Activated T-helper 9 cell treated with anti-CD3 and anti-CD28 coated beads, Interleukin-2, amount 50 U/mL, for 16 hours (primary cell): ENCODE results near the gene GALNT7.
A peak's percentile ranks its signal among the peaks of the same experiment; 100 is the strongest.

Source experiments
- DNase-seq: peaks from one replicate; pipeline ENCODE4 v3.0.0-alpha.2; 2020; ENCODE audit warnings: low read depth

GALNT7 gene

GRCh38 chr4:173301518-173302201, 133.0 kb downstream of the GALNT7 start:
- DNase-seq = no peak

- DNase-seq = no peak
These were observed 139.2 kb downstream of the GALNT7 start for GRCh38 chr4:173307778-173308177.

- DNase-seq = no peak
These were observed 142.8 kb downstream of the GALNT7 start for GRCh38 chr4:173311368-173311767.

DNA sequence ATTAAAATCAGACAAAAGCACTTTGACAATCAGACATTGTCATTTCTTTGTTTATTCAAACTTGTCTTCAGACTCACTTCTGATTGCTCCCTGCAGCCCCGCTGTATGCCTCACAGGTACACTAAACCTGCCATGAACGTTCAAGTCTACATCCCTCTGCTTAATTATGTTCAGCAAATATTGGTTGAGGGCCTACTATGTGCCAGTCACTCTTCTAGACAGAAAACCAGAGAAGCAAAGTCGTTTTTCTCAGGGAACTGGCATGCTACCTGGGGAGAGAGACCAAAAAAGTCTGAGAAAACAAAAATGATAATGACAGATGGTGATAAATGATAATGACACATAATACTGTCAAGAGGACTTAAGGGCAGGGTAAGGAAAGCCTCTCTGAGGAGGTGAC, 146.1 kb downstream of the GALNT7 start:
- no peak for DNase-seq

GRCh38 chr4:173316060-173316459, 147.4 kb downstream of the GALNT7 start:
- no peak for DNase-seq

DNA sequence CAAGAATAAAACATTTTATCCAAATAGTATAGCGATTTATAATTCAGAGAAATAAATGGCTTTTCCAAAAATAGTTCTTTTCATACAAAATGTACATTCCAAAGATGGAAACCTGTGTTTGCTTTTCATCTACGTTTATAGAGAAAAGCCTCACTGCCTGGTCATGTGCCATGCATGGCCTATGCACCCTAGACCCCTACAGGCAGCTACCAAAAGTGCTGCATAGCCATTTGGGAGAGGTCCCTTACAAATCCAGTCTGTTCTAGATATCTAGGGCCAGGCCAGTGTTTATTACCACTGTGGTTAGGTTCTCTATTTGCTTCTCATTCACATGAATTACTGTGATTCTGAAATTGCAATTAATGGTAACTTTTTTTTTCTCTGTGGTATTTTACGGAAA, 148.4 kb downstream of the GALNT7 start:
- DNase-seq = no peak

DNA sequence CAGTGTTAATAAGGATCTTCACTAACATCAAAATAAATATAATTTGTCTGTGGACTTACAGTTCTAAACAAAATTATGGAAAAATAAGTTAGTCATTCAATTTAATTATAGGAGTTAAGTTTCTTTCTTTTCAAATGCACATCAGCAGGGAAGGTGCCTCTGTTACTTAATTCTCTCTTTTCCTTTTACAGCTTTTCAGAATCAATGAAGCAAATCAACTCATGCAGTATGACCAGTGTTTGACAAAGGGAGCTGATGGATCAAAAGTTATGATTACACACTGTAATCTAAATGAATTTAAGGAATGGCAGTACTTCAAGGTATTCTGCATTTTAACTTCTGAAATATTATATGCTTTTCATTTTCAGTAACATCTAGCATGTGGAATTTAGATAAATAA, 149.6 kb downstream of the GALNT7 start:
- no peak for DNase-seq

- no peak for DNase-seq
These were observed 150.1 kb downstream of the GALNT7 start for GRCh38 chr4:173318648-173319211.

DNA sequence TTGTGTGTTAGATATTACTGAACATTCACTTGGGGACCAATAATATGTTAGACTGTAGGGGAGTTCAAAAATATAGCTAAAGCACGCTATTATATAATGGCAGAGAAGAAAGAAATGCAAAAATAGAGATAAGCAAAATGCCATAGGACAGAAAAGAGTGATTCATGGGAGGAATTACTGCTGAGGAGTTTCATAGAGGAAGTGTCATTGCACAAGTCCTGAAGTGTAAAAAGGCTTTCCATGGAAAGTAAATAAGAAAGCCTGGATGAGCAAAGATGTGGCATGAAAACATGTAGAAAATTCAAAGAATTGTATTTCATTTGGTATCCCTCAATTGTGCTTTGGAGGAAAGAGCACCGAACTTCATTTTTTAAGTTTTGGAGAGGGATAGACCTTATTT, 151.1 kb downstream of the GALNT7 start:
- DNase-seq = no peak

- no peak for DNase-seq
These were observed 156.6 kb downstream of the GALNT7 start for GRCh38 chr4:173325007-173325736.

DNA sequence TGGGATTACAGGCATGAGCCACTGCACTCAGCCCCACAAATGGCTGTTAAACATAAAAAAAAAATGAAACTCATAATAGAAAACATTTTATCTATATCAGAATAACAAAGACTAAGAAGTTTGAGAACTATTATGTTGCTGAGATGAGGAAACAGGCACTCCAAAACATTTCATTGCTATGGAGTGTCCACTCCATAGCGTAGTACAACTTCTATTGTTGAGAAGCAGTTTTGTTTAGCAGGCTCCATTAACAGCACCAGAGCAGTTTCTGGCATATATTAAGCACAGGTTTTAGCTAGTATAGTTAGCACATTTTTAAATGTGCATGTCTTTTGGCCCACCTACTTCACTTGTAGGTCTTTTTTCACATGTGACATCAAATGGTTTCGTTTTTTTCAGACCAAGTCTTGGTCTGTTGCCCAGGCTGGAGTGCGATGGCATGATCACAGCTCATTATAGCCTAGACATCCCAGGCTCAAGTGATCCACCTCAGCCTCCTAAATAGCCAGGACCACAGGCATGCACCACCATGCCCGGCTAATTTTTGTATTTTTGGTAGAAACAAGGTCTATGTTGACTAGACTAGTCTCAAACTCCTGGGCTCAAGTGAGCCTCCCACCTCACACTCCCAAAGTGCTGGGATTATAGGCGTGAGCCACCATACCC, 159.8 kb downstream of the GALNT7 start:
- no peak for DNase-seq

DNA sequence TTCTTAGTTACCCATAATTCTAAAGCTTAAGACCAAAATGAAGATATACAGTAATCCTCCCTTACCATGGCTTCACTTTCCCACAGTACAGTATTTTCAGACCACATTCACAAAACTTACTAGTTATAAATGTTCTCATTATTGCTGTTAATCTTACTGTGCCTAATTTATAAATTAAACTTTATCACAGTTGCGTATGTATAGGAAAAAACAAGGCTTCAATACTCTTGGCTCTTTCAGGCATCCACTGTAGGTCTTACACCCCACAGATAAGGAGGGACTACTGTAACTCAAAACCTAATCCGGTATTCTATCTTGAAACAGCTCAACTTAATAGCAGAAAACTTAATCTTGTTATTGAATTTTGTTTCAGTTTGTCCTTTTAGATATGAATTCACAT, 162.0 kb downstream of the GALNT7 start:
- no peak for DNase-seq

GRCh38 chr4:173332021-173332487, 163.4 kb downstream of the GALNT7 start:
- no peak for DNase-seq

- DNase-seq = no peak
These were observed 164.5 kb downstream of the GALNT7 start for GRCh38 chr4:173332963-173333657.

DNA sequence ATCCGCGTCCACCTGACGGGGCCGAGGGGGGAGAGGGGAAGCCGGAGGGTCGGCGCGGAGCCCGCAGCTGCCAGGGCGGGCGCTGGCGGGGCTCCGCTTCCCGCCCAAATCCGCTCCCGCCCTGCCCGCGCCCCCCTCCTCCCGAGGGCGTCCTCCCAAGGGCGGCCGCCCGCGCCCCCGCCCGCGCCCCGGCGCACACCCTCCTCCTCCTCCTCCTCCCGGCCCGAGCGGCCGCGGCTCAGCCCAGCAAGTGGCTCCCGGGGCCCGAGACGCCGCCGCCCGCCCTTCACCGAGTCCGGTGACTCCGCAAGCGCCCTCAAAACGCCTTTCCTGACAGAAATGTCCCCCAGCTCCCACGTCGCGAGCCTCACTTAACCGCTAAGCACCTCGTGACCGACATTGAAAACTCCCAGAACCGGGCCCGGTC, 165.1 kb downstream of the GALNT7 start:
- peak; percentile 35 for DNase-seq

GRCh38 chr4:173334085-173334890, 165.7 kb downstream of the GALNT7 start, which contains the start of gene HMGB2:
TSS of gene HMGB2 (minus strand) at chr4:173334358. CDS start at chr4:173333649, 709 bp downstream.
- DNase-seq = peak; percentile 99

- peak; percentile 5 for DNase-seq
These were observed 166.5 kb downstream of the GALNT7 start for GRCh38 chr4:173334891-173335752.

DNA sequence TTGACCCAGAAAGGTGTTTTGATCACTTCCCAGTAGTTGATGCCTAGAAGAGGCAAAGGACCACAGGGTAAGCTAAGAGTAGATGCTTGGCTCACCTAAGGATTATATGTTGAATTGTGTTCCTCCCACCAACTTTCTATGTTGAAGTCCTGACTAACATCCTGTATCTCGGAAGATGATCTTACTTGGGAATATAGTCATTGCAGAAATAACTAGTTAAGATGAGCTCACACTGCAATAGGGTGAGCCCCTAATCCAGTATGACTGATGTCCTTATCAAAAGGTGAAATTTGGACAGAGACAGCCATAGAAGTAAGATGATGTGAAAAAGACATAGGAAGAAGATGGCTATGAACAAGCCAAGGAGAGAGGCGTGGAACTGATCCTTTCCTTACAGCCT, 168.9 kb downstream of the GALNT7 start:
- no peak for DNase-seq

DNA sequence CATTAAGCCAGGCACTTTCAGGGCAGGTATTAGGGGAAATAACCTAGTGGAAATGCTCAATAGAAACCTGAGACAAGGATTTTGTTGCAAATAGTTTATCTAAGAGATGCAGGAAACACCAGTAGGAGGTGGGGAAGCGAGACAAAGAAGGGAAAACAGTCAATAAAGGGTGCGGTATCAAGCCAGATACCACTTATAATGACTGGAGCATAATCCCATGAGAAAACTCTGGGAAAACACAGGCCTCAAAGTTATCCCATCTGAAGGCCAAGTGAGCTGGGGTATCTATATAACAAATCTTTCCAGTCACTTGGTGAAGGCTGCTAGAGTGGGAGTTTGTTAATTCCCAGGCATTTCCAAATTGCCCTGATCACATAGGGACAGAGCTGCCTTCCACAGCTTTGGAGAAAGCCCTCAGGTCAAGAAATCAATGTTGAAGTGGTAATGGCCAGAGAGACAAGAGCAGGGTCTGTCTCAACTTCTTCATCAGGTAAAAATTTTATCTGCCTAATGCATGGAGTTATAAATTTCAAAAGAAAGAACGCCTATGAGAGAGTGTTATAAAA, 175.3 kb downstream of the GALNT7 start:
- DNase-seq = no peak

- DNase-seq = no peak
These were observed 177.0 kb downstream of the GALNT7 start for GRCh38 chr4:173345648-173346047.
